ENCODE measurements around the gene INHBE.
A peak's percentile ranks its signal among the peaks of the same experiment; 100 is the strongest.
"Not testable (repeated sequence)": the region's sequence is repeated elsewhere in the genome, so short reads cannot be mapped to it uniquely, and the experiment has no call there.

INHBE gene

DNA sequence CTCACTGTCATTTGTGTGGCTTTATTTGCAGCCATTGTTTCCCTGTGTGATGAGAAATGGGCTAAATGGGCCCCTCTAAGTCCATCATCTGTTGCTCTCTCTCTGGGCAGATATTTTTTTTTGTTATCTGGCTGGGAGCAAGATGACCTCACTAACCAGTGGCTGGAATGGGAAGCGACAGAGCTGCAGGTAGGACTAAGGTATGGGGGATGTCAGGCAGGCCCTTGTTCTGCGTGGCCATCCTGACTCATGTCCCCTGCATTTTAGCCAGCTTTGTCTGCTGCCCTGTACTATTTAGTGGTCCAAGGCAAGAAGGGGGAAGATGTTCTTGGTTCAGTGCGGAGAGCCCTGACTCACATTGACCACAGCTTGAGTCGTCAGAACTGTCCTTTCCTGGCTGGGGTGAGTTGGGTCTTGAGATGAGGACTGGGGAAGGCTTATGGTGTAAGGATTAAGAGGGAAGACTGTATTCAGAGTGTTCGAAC is 34.1 kb downstream of the INHBE start:
- Histone ChIP-seq H2BK5ac (ENCODE audit: low read depth, low read length, poor library complexity, severe bottlenecking) (no peak overlapping the region), H3K79me1 (replicated peaks; ENCODE audit: low read length, poor library complexity, severe bottlenecking) (peaks cover 12% of the 10 kb centered on the region), H3K18ac (ENCODE audit: low read depth in 1 of 2, low read length in 2 of 2) (no peak overlapping the region), H4K8ac (ENCODE audit: low read length) (no peak overlapping the region), H3K4me3 (ENCODE audit: insufficient read depth in 1 of 2, low read depth in 1 of 2, low read length in 2 of 2) (peak overlapping the region in 1 of 2 experiments; percentile 89), H3K9ac (ENCODE audit: low read length) (peak overlapping the region; percentile 99), H2BK120ac (ENCODE audit: low read depth, low read length) (no peak overlapping the region), H3K23ac (ENCODE audit: low read length in 2 of 2) (no peak overlapping the region), H3K4me1 (ENCODE audit: control insufficient read depth, insufficient read depth, low read depth, low read length) (peaks cover 12% of the 10 kb centered on the region), H3K27me3 (ENCODE audit: control insufficient read depth in 1 of 2, insufficient read depth in 1 of 2, low read length in 2 of 2) (no peaks in the 10 kb centered on the region), H3K36me3 (ENCODE audit: control insufficient read depth in 1 of 2, insufficient read depth in 2 of 2, low read depth in 1 of 2, low read length in 2 of 2) (peaks cover 23 to 40% of the 10 kb centered on the region in 2 experiments), H2BK15ac (ENCODE audit: low read depth, poor library complexity, severe bottlenecking) (no peak overlapping the region), H2BK12ac (ENCODE audit: low read length in 2 of 2) (no peak overlapping the region), H2AK5ac (ENCODE audit: low read length, severe bottlenecking) (no peak overlapping the region), H3K14ac (ENCODE audit: low read length in 2 of 2) (no peak overlapping the region), H3K27ac (ENCODE audit: low read length, poor library complexity, severe bottlenecking) (no peak overlapping the region), H4K91ac (ENCODE audit: low read length) (no peak overlapping the region), H3K4me2 (ENCODE audit: low read length, poor library complexity, severe bottlenecking) (peak overlapping the region; percentile 84), H3K9me3 (ENCODE audit: control insufficient read depth, low read length) (no peaks in the 10 kb centered on the region), H3K4ac (ENCODE audit: low read depth in 1 of 2, low read length in 2 of 2) (no peak overlapping the region), H2AFZ (ENCODE audit: low read depth, low read length) (no peak overlapping the region)
- 79% methylated on average over 4 of the region's 5 CpGs for WGBS
- DNase-seq = peak; percentile 35

DNA sequence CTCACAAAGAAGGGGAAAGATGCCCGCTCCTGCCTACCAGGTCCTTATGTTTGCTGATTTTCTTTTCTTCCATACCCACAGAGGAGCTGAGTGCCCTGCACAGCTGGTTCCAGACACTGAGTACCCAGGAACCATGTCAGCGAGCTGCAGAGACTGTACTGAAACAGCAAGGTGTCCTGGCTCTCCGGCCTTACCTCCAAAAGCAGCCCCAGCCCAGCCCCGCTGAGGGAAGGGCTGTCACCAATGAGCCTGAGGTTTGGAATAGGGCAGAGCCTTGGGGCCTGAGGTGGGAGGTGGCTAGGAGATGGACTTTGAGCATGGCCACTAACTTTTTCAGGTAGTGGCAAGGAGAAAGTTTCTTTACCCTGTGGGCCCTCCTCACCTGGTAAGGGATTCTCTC is 35.0 kb downstream of the INHBE start:
- no peak overlapping the region for H3K18ac ChIP-seq (ENCODE audit: low read depth in 1 of 2, low read length in 2 of 2)
- H3K4ac ChIP-seq (ENCODE audit: low read depth in 1 of 2, low read length in 2 of 2) = no peak overlapping the region
- no peak overlapping the region for H3K14ac ChIP-seq (ENCODE audit: low read length in 2 of 2)
- no peaks in the 10 kb centered on the region for H3K27me3 ChIP-seq (ENCODE audit: control insufficient read depth in 1 of 2, insufficient read depth in 1 of 2, low read length in 2 of 2)
- H3K23ac ChIP-seq (ENCODE audit: low read length in 2 of 2) = peak overlapping the region in 1 of 2 experiments; percentile 56
- no peak overlapping the region for H2AFZ ChIP-seq (ENCODE audit: low read depth, low read length)
- H3K27ac ChIP-seq (ENCODE audit: low read length, poor library complexity, severe bottlenecking) = no peak overlapping the region
- no peak overlapping the region for H2BK120ac ChIP-seq (ENCODE audit: low read depth, low read length)
- H3K79me1 ChIP-seq (replicated peaks; ENCODE audit: low read length, poor library complexity, severe bottlenecking) = peaks cover 12% of the 10 kb centered on the region
- peaks cover 12% of the 10 kb centered on the region for H3K4me1 ChIP-seq (ENCODE audit: control insufficient read depth, insufficient read depth, low read depth, low read length)
- H3K9ac ChIP-seq (ENCODE audit: low read length) = no peak overlapping the region
- no peak overlapping the region for H3K4me2 ChIP-seq (ENCODE audit: low read length, poor library complexity, severe bottlenecking)
- H4K91ac ChIP-seq (ENCODE audit: low read length) = no peak overlapping the region
- H2BK5ac ChIP-seq (ENCODE audit: low read depth, low read length, poor library complexity, severe bottlenecking) = no peak overlapping the region
- H4K8ac ChIP-seq (ENCODE audit: low read length) = no peak overlapping the region
- H3K36me3 ChIP-seq (ENCODE audit: control insufficient read depth in 1 of 2, insufficient read depth in 2 of 2, low read depth in 1 of 2, low read length in 2 of 2) = peaks cover 27 to 40% of the 10 kb centered on the region in 2 experiments
- no peak for DNase-seq
- no peak overlapping the region for H2BK15ac ChIP-seq (ENCODE audit: low read depth, poor library complexity, severe bottlenecking)
- 99% methylated on average over 4 of the region's 4 CpGs for WGBS
- no peak overlapping the region for H3K4me3 ChIP-seq (ENCODE audit: insufficient read depth in 1 of 2, low read depth in 1 of 2, low read length in 2 of 2)
- no peak overlapping the region for H2BK12ac ChIP-seq (ENCODE audit: low read length in 2 of 2)
- H2AK5ac ChIP-seq (ENCODE audit: low read length, severe bottlenecking) = no peak overlapping the region
- H3K9me3 ChIP-seq (ENCODE audit: control insufficient read depth, low read length) = no peaks in the 10 kb centered on the region

DNA sequence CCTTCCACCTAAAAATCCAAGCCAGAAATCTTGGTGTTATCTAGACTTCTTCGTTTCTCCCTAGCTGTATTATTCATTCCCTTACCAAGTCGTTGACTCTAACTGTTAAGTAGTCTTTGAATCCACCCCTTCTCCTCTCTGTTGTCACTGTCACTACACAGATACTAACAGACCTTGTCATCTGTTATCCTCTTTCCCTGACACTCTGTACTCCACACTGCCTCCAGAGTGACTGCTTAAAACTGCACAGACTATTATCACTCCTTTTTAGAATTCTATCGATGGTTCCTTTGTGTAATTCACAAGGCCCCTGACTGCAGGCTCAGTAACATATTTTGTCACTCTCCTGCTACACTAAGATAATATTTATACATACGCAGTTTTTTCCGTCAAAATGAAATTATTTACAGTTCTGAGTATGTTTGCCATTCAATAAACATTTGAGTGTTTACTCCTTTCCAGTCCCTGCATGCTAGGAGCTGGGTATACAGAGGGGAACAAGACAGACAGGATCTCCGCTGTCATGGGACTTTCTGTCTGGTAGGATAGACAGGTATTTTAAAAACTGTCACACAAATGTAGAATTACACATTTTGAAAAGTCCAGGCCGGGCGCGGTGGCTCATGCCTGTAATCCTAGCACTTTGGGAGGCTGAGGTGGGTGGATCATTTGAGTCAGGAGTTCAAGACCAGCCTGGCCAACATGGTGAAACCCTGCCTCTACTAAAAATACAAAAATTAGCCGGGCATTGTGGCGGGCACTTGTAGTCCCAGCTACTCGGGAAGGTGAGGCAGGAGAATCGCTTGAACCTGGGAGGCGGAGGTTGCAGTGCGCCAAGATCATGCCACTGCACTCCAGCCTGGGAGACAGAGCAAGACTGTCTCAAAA is 36.5 kb downstream of the INHBE start:
- Histone ChIP-seq H3K9me3 (ENCODE audit: control insufficient read depth, low read length) (no peaks in the 10 kb centered on the region), H3K14ac (ENCODE audit: low read length in 2 of 2) (no peak overlapping the region), H2BK5ac (ENCODE audit: low read depth, low read length, poor library complexity, severe bottlenecking) (no peak overlapping the region), H3K4me3 (ENCODE audit: insufficient read depth in 1 of 2, low read depth in 1 of 2, low read length in 2 of 2) (no peak overlapping the region), H3K36me3 (ENCODE audit: control insufficient read depth in 1 of 2, insufficient read depth in 2 of 2, low read depth in 1 of 2, low read length in 2 of 2) (peaks cover 42 to 48% of the 10 kb centered on the region in 2 experiments), H3K9ac (ENCODE audit: low read length) (no peak overlapping the region), H3K79me1 (replicated peaks; ENCODE audit: low read length, poor library complexity, severe bottlenecking) (peaks cover 12% of the 10 kb centered on the region), H3K4ac (ENCODE audit: low read depth in 1 of 2, low read length in 2 of 2) (no peak overlapping the region), H3K27ac (ENCODE audit: low read length, poor library complexity, severe bottlenecking) (no peak overlapping the region), H3K4me2 (ENCODE audit: low read length, poor library complexity, severe bottlenecking) (no peak overlapping the region), H3K4me1 (ENCODE audit: control insufficient read depth, insufficient read depth, low read depth, low read length) (peaks cover 12% of the 10 kb centered on the region), H2AFZ (ENCODE audit: low read depth, low read length) (no peak overlapping the region), H4K91ac (ENCODE audit: low read length) (no peak overlapping the region), H2BK15ac (ENCODE audit: low read depth, poor library complexity, severe bottlenecking) (no peak overlapping the region), H2BK12ac (ENCODE audit: low read length in 2 of 2) (no peak overlapping the region), H3K27me3 (ENCODE audit: control insufficient read depth in 1 of 2, insufficient read depth in 1 of 2, low read length in 2 of 2) (no peaks in the 10 kb centered on the region), H4K8ac (ENCODE audit: low read length) (no peak overlapping the region), H2AK5ac (ENCODE audit: low read length, severe bottlenecking) (no peak overlapping the region), H2BK120ac (ENCODE audit: low read depth, low read length) (no peak overlapping the region), H3K23ac (ENCODE audit: low read length in 2 of 2) (no peak overlapping the region), H3K18ac (ENCODE audit: low read depth in 1 of 2, low read length in 2 of 2) (no peak overlapping the region)
- WGBS = 96% methylated on average over 14 of the region's 15 CpGs
- peak; percentile 43 for DNase-seq

DNA sequence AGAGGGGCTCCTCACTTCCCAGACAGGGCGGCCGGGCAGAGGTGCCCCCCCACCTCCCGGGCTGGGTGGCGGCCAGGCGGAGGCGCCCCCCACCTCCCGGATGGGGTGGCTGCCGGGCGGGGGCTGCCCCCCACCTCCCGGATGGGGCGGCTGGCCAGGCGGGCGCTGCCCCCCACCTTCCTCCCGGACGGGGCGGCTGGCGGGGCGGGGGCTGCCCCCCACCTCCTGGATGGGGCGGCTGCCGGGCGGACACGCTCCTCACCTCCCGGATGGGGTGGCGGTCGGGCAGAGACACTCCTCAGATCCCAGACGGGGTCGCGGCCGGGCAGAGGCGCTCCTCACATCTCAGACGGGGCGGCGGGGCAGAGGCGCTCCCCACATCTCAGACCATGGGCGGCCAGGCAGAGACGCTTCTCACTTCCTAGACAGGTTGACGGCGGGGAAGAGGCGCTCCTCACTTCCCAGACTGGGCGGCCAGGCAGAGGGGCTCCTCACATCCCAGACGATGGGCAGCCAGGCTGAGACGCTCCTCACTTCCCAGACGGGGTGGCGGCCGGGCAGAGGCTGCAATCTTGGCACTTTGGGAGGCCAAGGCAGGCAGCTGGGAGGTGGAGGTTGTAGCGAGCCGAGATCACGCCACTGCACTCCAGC is 40.1 kb downstream of the INHBE start:
- not testable (repeated sequence) for H3K23ac ChIP-seq (ENCODE audit: low read length in 2 of 2); H2AK5ac ChIP-seq (ENCODE audit: low read length, severe bottlenecking); H2BK12ac ChIP-seq (ENCODE audit: low read length in 2 of 2); H3K4me1 ChIP-seq (ENCODE audit: control insufficient read depth, insufficient read depth, low read depth, low read length); H4K91ac ChIP-seq (ENCODE audit: low read length); H3K4ac ChIP-seq (ENCODE audit: low read depth in 1 of 2, low read length in 2 of 2); H3K14ac ChIP-seq (ENCODE audit: low read length in 2 of 2); DNase-seq; H3K27me3 ChIP-seq (ENCODE audit: control insufficient read depth in 1 of 2, insufficient read depth in 1 of 2, low read length in 2 of 2); H3K27ac ChIP-seq (ENCODE audit: low read length, poor library complexity, severe bottlenecking); H3K9me3 ChIP-seq (ENCODE audit: control insufficient read depth, low read length); H2BK15ac ChIP-seq (ENCODE audit: low read depth, poor library complexity, severe bottlenecking); H2BK5ac ChIP-seq (ENCODE audit: low read depth, low read length, poor library complexity, severe bottlenecking); H4K8ac ChIP-seq (ENCODE audit: low read length); H3K4me3 ChIP-seq (ENCODE audit: insufficient read depth in 1 of 2, low read depth in 1 of 2, low read length in 2 of 2); H2AFZ ChIP-seq (ENCODE audit: low read depth, low read length); H3K18ac ChIP-seq (ENCODE audit: low read depth in 1 of 2, low read length in 2 of 2); H3K9ac ChIP-seq (ENCODE audit: low read length); H3K4me2 ChIP-seq (ENCODE audit: low read length, poor library complexity, severe bottlenecking); H2BK120ac ChIP-seq (ENCODE audit: low read depth, low read length)
- Histone ChIP-seq H3K79me1 (replicated peaks; ENCODE audit: low read length, poor library complexity, severe bottlenecking) (peaks cover 24% of the 10 kb centered on the region), H3K36me3 (ENCODE audit: control insufficient read depth in 1 of 2, insufficient read depth in 2 of 2, low read depth in 1 of 2, low read length in 2 of 2) (peaks cover 62 to 64% of the 10 kb centered on the region in 2 experiments)
- 98% methylated on average over 36 of the region's 48 CpGs for WGBS

All from mesenchymal stem cell (in vitro differentiated cells and primary cell).